ENCODE measurements around the gene TRPM3.

The TRPM3 gene
- total RNA-seq, result 0.05 to 0.09 reads per million in 2 donors

GRCh38 chr9:71121275-71122021 lies at the start of gene TRPM3:
Gene TRPM3, minus strand, starts transcription at chr9:71121621. Its CDS starts 267 bp downstream, at chr9:71121354.
- no peak for DNase-seq

GRCh38 chr9:71168418-71168817 lies 47.0 kb upstream of the TRPM3 start:
- no peak for DNase-seq

- no peak for DNase-seq
Observed at GRCh38 chr9:71162126-71162525, 40.7 kb upstream of the TRPM3 start.

- no peak for DNase-seq
Observed at GRCh38 chr9:71157731-71158130, 36.3 kb upstream of the TRPM3 start.

GRCh38 chr9:71147368-71147767 lies 25.9 kb upstream of the TRPM3 start:
- DNase-seq, result no peak

GRCh38 chr9:71146511-71146910 lies 25.1 kb upstream of the TRPM3 start:
- DNase-seq, result no peak

- no peak for DNase-seq
Observed at GRCh38 chr9:71145179-71145578, 23.8 kb upstream of the TRPM3 start.

GRCh38 chr9:71144495-71144894 lies 23.1 kb upstream of the TRPM3 start:
- DNase-seq, result no peak

- no peak for DNase-seq
Observed at GRCh38 chr9:71136696-71137095, 15.3 kb upstream of the TRPM3 start.

- DNase-seq, result no peak
Observed at GRCh38 chr9:71131145-71131544, 9.7 kb upstream of the TRPM3 start.

GRCh38 chr9:71130521-71130920 lies 9.1 kb upstream of the TRPM3 start:
- no peak for DNase-seq

- DNase-seq, result no peak
Observed at GRCh38 chr9:71128796-71129195, 7.4 kb upstream of the TRPM3 start.

- DNase-seq, result no peak
Observed at GRCh38 chr9:71127301-71127700, 5.9 kb upstream of the TRPM3 start.

- DNase-seq, result no peak
Observed at GRCh38 chr9:71122421-71122820, 1.0 kb upstream of the TRPM3 start.

- DNase-seq, result no peak
Observed at GRCh38 chr9:71122022-71122275, 528 bp upstream of the TRPM3 start.

- DNase-seq, result no peak
Observed at GRCh38 chr9:71120501-71121247, 747 bp downstream of the TRPM3 start.

GRCh38 chr9:71119746-71120145 lies 1.7 kb downstream of the TRPM3 start:
- DNase-seq, result no peak

GRCh38 chr9:71118324-71118723 lies 3.1 kb downstream of the TRPM3 start:
- no peak for DNase-seq

GRCh38 chr9:71115448-71115975 lies 5.9 kb downstream of the TRPM3 start:
- DNase-seq, result no peak

GRCh38 chr9:71112866-71113265 lies 8.6 kb downstream of the TRPM3 start:
- DNase-seq, result no peak

- DNase-seq, result no peak
Observed at GRCh38 chr9:71108937-71109336, 12.5 kb downstream of the TRPM3 start.

GRCh38 chr9:71106992-71107391 lies 14.4 kb downstream of the TRPM3 start:
- DNase-seq, result no peak

GRCh38 chr9:71105192-71105591 lies 16.2 kb downstream of the TRPM3 start:
- DNase-seq, result no peak

- DNase-seq, result no peak
Observed at GRCh38 chr9:71098801-71099200, 22.6 kb downstream of the TRPM3 start.
